Hepatocyte (in vitro differentiated cells): ENCODE data around the gene RENBP. TPM values are rescaled to one million over a fixed set of nuclear protein-coding genes. Genes with fewer than 3 reads are reported as not detected.

ENCODE experiments used
- DNase-seq: peaks from one replicate; pipeline ENCODE4 v3.0.0-alpha.2; 2016; ENCODE audit warnings: low spot score
- H2AFZ ChIP-seq: fragments of 200-600 bp; sonication (generic); 2 replicates; pipeline ENCODE4 v1.6.0; 2016; ENCODE audit warnings: antibody characterized with exemption, mild to moderate bottlenecking
- H3K27ac ChIP-seq: fragments of 200-600 bp; sonication (generic); 2 replicates; pipeline ENCODE4 v1.5.1; 2016; ENCODE audit warnings: mild to moderate bottlenecking
- H3K27me3 ChIP-seq: fragments of 200-600 bp; sonication (generic); 2 replicates; pipeline ENCODE4 v1.6.1; 2016
- H3K36me3 ChIP-seq: fragments of 200-600 bp; sonication (generic); replicated peaks from 2 replicates; pipeline ENCODE4 v1.5.1; 2016; ENCODE audit warnings: low read depth; ENCODE audit not compliant: insufficient read depth
- H3K4me1 ChIP-seq: fragments of 200-600 bp; sonication (generic); 2 replicates; pipeline ENCODE4 v1.5.1; 2016; ENCODE audit warnings: mild to moderate bottlenecking, moderate library complexity; ENCODE audit not compliant: insufficient read depth
- H3K4me2 ChIP-seq: fragments of 200-600 bp; sonication (generic); 2 replicates; pipeline ENCODE4 v1.6.0; 2016
- H3K4me3 ChIP-seq: fragments of 200-600 bp; sonication (generic); 2 replicates; pipeline ENCODE4 v1.5.1; 2016; ENCODE audit warnings: mild to moderate bottlenecking
- H3K79me2 ChIP-seq: fragments of 200-600 bp; sonication (generic); 2 replicates; pipeline ENCODE4 v1.6.0; 2017; ENCODE audit warnings: mild to moderate bottlenecking
- H3K9me2 ChIP-seq: fragments of 200-600 bp; sonication (generic); replicated peaks from 2 replicates; pipeline ENCODE4 v1.6.0; 2017; ENCODE audit warnings: mild to moderate bottlenecking; ENCODE audit not compliant: insufficient read depth
- H3K9me3 ChIP-seq: fragments of 200-600 bp; sonication (generic); 2 replicates; pipeline ENCODE4 v1.5.1; 2016; ENCODE audit warnings: low read depth, mild to moderate bottlenecking
- H4K20me1 ChIP-seq: fragments of 200-600 bp; sonication (generic); 2 replicates; pipeline ENCODE4 v1.6.0; 2016; ENCODE audit warnings: mild to moderate bottlenecking; ENCODE audit not compliant: insufficient read depth, poor library complexity, severe bottlenecking
- EZH2 ChIP-seq: fragments of 200-600 bp; sonication (generic); IDR thresholded peaks from 2 replicates; pipeline ENCODE4 v1.6.1; 2016; ENCODE audit warnings: antibody characterized with exemption, mild to moderate bottlenecking, borderline replicate concordance
- EZH2phosphoT487 ChIP-seq: fragments of 200-600 bp; sonication (generic); IDR thresholded peaks from one replicate; pipeline ENCODE4 v1.6.1; 2018; ENCODE audit warnings: antibody characterized with exemption, mild to moderate bottlenecking, low read depth, moderate library complexity; ENCODE audit not compliant: unreplicated experiment, severe bottlenecking
- WGBS: methylation state at CpG from one replicate; pipeline ENCODE4 v1.1.6; 2016; ENCODE audit warnings: low lambda C conversion rate; ENCODE audit errors: missing lambda C conversion rate; 5-methylcytosine and 5-hydroxymethylcytosine counted together
- polyA plus RNA-seq: library from polyadenylated mRNA; unstranded; fragments of >200 nt; fragmentation: Nextera tagmentation; extraction: Ambion mirVana; gene quantifications from 2 replicates; pipeline ENCODE4 v1.2.1, GENCODE V29; 2016
- total RNA-seq: library from RNA; depleted of rRNA; stranded (reverse); fragments of >200 nt; gene quantifications from 2 replicates; pipeline ENCODE4 v1.2.3, GENCODE V29; 2014
- TF ChIP-seq, protein P1 (sequence below): fragments of 200-600 bp; sonication (generic); IDR thresholded peaks from 2 replicates; pipeline ENCODE4 v1.5.1; 2016; ENCODE audit warnings: antibody characterized with exemption, mild to moderate bottlenecking; ENCODE audit not compliant: poor library complexity

Gene RENBP
- total and polyA plus RNA-seq, 2 experiments from 2014 or later: 5.8 to 22.8 TPM

DNA sequence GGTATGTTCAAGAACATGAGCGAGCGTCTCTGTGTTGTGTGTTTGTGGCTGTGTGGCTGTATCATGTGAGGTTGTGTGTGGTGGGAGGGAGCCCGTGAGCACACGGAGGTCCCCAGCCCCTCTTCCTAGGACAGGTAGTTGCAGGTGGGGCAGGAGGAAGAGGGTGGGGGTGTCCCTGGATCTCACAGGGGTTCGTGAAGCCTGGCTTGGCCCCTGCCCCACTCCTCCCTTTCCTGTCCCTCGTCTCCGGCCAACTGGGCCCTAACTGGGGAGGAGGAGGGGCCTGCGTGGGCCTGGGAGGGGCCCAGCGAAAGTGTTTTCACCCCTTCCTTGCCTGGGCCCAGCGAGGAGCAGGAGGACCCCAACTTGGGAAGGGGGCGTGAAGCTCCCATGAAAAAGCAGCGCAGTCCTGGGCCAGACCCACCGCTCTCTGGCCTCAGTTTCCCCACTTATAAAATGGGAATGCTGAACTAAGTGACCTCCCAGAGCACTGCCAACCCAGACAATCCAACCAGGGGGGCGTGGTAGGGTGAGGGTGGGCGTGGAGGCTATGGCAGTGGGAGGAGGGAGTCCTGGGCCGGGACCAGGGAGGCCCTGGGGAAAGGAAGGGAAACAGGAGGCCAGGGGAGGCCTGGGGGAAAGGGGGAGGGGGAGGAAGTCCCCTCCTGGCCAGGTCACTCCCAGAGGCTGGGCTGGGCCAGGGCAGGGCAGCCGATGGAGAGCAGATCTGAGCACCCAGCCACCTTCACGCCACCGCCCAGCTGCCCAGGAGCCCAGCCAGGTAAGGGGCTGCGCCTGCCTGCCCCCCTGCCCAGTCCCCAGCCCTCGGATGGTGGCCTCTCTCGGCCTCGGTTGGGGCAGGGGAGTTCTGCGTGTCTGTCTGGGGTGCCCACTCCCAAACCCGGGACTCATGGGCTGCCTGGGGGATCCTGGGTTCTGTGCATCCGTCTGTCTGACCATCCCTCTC lies 40.2 kb downstream of the RENBP start, which contains the start of gene AVPR2:
TSS of gene AVPR2 (plus strand) at position 683 of the 967 bp plus-strand sequence. CDS start 473 bp downstream, outside the sequence.
- no peak within 1 kb of the TSS for H3K4me3 ChIP-seq
- no peaks in the 10 kb centered on the region for H3K27me3 ChIP-seq
- H3K4me2 ChIP-seq: no peak within 1 kb of the TSS
- no peak within 1 kb of the TSS for H2AFZ ChIP-seq
- TF ChIP-seq EZH2 (no peak), EZH2phosphoT487 (no peak)
- TF ChIP-seq, protein P1, sequence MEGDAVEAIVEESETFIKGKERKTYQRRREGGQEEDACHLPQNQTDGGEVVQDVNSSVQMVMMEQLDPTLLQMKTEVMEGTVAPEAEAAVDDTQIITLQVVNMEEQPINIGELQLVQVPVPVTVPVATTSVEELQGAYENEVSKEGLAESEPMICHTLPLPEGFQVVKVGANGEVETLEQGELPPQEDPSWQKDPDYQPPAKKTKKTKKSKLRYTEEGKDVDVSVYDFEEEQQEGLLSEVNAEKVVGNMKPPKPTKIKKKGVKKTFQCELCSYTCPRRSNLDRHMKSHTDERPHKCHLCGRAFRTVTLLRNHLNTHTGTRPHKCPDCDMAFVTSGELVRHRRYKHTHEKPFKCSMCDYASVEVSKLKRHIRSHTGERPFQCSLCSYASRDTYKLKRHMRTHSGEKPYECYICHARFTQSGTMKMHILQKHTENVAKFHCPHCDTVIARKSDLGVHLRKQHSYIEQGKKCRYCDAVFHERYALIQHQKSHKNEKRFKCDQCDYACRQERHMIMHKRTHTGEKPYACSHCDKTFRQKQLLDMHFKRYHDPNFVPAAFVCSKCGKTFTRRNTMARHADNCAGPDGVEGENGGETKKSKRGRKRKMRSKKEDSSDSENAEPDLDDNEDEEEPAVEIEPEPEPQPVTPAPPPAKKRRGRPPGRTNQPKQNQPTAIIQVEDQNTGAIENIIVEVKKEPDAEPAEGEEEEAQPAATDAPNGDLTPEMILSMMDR: no peak
- 70% methylated on average over 20 of the region's 26 CpGs for WGBS
- no peaks in the 10 kb centered on the region for H4K20me1 ChIP-seq
- H3K9me2 ChIP-seq: no peaks in the 10 kb centered on the region
- no peak for DNase-seq
- H3K4me1 ChIP-seq: no peaks in the 10 kb centered on the region
- H3K9me3 ChIP-seq: no peaks in the 10 kb centered on the region
- H3K36me3 ChIP-seq: no peaks in the 10 kb centered on the region
- no peaks in the 10 kb centered on the region for H3K79me2 ChIP-seq
- H3K27ac ChIP-seq: no peak within 1 kb of the TSS

DNA sequence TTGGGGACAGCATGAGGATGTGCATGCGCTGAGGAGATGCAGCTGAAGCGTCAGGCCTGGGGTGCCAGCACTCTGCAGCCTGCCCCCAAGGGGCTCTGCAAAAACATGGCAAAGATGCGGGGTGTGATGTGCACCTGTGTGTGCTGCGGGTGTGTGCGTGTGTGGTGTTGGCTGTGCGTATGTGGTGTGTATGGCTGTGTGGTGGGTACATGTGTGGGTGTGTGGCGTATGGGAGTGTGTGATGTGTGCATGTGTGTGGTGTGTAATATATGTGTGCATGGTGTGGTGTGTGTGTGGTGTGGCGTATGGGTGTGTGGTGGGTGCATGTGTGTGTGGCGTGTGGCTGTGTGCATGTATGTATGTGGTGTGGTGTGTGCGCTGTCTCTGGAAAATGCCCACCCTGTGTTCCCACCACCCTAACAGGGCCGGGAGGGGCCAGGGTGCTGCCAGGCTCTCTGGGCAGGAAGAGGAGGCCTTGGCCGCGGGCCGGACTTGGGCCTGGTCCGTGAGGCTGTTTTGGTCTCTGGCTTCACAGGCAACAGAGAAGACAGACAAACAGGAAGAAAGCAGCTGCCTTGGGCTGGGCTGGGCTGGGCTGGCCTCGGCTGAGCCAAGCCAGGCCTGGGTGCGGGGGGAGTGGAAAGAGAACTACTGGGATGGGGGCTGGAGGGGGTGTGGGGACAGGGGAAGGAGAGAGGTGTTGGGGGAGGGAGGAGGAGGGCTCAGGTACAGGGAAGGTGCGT lies 41.0 kb downstream of the RENBP start:
- no peaks in the 10 kb centered on the region for H3K9me2 ChIP-seq
- no peak overlapping the region for H3K4me2 ChIP-seq
- no peak overlapping the region for H3K27ac ChIP-seq
- no peaks in the 10 kb centered on the region for H3K9me3 ChIP-seq
- H3K4me1 ChIP-seq: no peaks in the 10 kb centered on the region
- no peaks in the 10 kb centered on the region for H3K36me3 ChIP-seq
- H3K79me2 ChIP-seq: no peaks in the 10 kb centered on the region
- H3K4me3 ChIP-seq: no peak overlapping the region
- no peak for DNase-seq
- 87% methylated on average over 14 of the region's 18 CpGs for WGBS
- no peaks in the 10 kb centered on the region for H3K27me3 ChIP-seq
- no peak overlapping the region for H2AFZ ChIP-seq
- H4K20me1 ChIP-seq: no peaks in the 10 kb centered on the region
- TF ChIP-seq EZH2 (no peak), EZH2phosphoT487 (no peak)
- TF ChIP-seq, protein P1: no peak

DNA sequence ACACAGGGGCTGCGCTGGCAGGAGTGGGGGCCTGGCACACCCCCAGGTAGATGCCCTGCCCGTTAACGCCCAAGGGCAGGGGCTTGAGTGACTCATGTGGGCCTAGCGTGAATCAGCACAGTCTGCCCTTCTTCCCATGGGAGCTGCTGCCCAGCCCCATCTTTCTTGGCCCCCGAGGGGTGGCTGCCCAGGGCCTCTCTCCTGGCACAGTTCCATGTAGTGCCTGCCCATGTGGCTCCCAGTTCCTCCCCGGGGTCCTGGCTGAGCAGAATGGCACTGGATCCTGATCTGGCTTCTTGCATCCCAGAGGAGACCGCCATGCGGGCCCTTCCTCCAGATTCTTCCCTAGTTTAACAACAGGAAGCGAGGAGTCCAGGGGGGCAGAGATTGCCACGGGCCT lies 42.1 kb downstream of the RENBP start:
- H3K27me3 ChIP-seq: no peaks in the 10 kb centered on the region
- no peaks in the 10 kb centered on the region for H3K9me3 ChIP-seq
- H3K4me2 ChIP-seq: no peak overlapping the region
- TF ChIP-seq EZH2phosphoT487: no peak
- TF ChIP-seq, protein P1: no peak
- TF ChIP-seq EZH2: no peak
- WGBS: 73% methylated on average over 10 of the region's 10 CpGs
- H2AFZ ChIP-seq: no peak overlapping the region
- no peak overlapping the region for H3K27ac ChIP-seq
- H3K36me3 ChIP-seq: no peaks in the 10 kb centered on the region
- no peaks in the 10 kb centered on the region for H3K79me2 ChIP-seq
- no peaks in the 10 kb centered on the region for H4K20me1 ChIP-seq
- H3K4me3 ChIP-seq: no peak overlapping the region
- no peaks in the 10 kb centered on the region for H3K9me2 ChIP-seq
- DNase-seq: no peak
- H3K4me1 ChIP-seq: no peaks in the 10 kb centered on the region
